Activated CD8-positive, alpha-beta memory T cell treated with anti-CD3 and anti-CD28 coated beads for 24 hours (primary cell): ENCODE results near the gene TXN2.
A peak's percentile ranks its signal among the peaks of the same experiment; 100 is the strongest.
"Not testable (repeated sequence)": the region's sequence is repeated elsewhere in the genome, so short reads cannot be mapped to it uniquely, and the experiment has no call there.

Source experiments
- DNase-seq: peaks from one replicate; pipeline ENCODE4 v3.0.0-alpha.2; 2020

Gene TXN2

DNA sequence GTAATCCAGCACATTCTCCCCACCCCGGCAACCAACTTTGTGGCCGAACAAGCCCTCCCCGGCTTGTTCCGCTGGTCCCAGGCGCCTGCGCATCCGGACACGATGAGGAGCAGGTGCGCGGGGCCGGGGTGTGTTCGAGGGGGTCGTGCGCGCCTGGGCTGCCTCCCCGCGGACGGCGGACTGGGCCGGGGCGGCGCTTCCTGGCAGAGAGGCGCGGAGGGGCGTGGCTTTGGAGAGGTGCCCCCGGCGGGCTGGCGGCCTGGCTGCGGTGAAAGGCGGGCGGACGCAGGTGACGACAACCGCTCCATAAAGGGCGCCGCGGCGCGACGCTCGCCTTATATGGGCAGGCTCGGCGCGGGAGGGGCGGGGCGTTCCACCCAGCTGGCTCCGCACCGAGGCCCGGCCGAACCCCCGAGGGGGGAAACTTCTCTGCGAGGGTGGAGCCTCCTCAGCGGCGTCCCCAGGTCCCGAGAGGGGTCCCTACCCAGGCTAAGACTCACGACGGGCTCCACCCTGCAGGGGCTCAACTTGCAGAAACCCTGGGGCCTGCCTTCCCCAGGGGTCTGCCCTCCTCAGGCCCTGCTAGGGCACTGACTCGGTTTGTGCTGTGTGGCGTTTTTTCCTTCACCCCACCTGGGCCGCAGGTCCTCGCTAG lies 26.4 kb downstream of the TXN2 start:
- DNase-seq, result peak; percentile 97

DNA sequence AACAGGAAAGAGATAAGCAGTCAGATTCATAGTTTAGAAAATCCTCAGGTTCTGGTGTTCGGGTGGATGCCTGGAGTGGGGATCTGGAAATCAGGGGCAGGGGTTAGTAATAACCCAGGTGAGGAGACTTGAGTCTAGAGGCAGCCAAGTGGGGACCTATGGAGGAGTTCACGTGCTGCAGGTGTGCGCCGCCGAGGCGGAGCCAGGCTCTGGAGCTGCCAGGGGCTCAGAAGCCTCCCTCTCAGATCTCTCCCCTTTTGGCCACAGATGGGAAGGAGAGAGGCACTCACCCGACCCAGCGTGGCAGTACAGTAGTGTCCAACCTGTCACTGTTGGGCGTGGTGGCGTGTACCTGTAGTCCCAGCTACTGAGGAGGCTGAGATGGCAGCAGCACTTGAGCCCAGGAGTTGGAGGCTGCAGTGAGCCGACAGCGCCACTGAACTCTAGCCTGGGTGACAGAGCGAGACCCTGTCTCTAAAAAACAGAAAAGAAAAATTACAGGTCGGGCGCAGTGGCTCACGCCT lies 27.5 kb downstream of the TXN2 start:
- DNase-seq, result no peak

DNA sequence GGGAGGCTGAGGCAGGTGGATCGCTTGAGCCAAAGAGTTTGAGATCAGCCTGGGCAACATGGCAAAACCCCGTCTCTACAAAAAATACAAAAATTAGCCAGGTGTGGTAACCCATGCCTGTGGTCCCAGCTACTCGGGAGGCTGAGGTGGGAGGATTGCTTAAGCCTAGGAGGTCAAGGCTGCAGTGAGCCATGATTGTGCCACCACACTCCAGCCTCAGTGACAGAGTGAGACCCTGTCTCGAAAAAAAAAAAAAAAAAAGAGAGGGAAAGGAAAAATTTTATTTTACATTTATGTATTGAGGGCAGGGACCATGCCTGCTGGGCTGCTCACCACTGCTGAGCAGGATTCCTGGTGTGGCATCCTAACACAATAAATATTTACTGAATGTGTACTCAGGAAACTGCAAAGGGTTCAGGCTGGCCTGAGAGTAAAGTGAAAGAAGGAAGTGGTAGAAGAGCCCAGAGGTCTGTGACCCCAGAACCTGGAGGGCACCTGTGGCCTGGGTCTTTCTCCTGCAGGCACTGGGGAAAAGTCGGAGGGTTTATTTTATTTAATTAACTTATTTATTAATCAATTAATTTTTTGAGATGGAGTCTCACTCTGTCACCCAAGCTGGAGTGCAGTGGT lies 28.3 kb downstream of the TXN2 start:
- not testable (repeated sequence) for DNase-seq

DNA sequence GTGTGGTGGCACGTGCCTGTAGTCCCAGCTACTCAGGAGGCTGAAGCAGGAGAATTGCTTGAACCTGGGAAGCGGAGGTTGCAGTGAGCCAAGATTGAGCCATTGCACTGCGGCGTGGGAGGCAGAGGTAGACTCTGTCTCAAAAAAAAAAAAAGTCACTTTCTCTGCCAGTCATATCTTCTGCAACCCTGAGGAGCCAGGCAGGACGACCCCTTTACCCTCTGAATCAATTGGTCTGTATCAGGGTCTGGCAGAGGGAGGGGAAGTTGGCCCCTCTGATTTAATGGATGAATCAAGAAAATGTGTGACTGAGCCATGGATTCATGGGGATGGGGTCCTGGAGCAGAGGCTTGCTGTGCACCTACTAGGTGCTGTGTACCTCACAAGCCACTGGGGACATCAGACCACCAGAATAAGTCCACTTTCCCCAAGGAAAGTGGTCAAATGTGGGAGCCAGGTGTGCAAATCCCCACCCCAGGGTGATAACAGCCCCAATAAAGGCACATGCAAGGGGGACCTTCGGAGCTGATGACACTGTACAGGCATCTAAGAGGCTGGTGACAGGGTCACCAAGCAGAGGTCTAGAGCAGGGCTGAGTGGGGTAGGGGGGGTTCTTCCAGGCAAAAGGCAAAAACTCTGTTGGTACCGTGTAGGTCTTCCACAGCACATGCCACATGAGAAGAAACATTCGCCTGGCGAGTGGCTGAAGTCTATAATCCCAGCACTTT lies 29.0 kb downstream of the TXN2 start:
- no peak for DNase-seq

DNA sequence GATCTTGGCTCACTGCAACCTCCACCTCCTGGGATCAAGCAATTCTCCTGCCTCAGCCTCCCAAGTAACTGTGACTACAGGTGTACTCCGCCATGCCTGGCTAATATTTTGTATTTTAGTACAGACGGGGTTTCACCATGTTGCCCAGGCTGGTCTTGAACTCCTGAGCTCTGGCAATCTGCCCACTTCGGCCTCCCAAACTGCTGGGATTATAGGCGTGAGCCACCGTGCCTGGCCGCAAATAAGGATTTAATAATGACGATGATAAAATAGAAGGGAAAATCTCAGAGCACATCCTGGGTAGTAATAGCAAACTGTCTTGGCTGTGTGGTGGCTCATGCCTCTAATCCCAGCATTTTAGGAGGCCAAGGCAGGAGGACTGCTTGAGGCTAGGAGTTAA lies 30.5 kb downstream of the TXN2 start:
- not testable (repeated sequence) for DNase-seq

DNA sequence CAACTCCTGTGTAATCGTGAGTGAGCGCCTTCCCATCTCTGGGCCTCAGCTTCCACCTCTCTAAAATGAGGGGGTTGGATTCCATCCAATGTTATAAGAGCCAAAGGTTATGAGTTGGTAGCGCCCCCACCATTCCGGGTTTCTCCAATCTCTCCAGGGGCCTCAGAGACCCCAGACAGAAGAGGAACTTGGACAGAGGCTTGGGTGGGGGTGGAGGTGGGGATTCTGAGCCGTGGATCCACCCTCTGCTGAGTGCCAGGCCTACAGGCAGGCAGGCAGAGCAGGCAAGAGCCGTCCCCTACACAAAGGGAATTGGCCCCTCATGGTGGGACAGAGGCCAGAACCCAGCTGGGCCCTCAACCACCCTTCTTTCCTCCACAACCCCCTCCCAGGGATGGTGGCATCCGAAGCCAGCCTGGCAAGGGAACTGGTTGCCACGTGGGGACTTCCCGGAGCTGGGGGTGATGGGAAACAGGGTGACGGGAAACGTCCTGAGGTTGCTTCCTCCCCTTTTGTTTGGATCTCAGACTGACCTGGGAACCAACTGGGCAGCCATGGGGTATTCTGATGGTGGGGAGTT lies 31.8 kb downstream of the TXN2 start:
- no peak for DNase-seq

DNA sequence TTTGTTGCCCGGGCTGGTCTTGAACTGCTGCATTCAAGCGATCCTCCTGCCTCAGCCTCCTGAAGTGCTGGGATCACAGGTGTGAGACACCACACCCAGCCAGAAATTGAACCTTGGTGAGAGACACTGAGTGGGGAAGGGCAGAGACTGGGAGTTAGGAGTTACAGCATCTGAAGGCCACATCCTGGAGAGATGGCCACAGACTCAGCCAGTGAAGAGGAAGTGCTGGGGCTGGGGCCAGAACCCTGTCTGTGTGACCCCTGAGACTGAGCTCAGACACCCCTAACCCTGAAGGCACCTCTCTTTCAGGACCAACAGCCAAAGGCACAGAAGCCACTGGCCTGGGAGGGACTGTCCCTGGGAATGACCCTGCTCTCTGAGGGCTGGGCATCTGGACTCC lies 33.8 kb downstream of the TXN2 start:
- no peak for DNase-seq

DNA sequence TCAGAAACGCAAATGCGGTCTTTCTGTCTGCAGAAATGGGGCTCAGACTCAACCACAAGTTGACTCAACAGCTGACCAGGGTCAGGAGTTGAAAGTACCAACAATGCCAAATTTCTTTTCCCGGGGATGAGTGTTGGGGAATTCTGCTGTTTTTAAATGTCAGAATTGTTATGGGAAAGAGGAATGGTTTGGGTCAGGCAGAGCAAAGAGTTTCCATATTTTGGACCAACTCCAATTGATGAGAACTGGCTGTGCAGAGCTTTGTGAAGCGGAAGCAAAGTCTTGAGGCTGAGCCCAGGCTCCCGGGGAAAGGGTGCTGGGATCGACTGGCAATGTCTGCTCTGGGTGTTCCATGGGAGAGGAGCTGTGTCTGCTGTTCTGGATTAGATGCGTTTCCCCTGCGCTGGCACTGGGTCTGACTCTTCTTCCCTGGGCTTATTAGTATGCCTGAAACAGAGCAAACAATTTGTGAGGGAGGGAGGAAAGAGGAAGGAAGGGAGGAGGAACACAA lies 36.2 kb downstream of the TXN2 start:
- DNase-seq, result no peak

DNA sequence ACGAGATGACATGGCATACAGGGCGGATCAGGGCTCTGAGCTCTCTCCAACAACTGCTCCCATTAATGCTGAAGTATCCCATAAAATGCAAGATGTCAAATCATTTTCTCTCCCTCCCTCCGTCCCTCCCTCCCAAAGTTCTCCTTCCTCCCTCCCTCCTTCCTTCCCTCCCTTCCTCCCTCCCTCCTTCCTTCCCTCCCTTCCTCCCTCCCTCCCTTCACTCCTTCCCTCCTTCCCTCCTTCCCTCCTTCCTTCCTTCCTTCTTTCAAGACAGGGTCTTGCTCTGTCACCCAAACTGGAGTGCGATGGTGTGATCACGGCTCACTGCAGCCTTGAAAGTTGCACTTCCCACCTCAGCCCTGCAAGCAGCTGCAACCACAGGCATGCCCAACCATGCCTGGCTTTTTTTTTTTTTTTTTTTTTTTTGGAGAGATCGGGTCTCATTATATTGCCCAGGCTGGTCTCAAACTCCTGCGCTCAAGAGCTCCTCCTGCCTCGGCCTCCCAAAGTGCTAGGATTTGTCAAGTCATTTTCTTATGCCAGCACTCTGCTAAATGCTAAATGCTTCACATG lies 38.2 kb downstream of the TXN2 start:
- no peak for DNase-seq

DNA sequence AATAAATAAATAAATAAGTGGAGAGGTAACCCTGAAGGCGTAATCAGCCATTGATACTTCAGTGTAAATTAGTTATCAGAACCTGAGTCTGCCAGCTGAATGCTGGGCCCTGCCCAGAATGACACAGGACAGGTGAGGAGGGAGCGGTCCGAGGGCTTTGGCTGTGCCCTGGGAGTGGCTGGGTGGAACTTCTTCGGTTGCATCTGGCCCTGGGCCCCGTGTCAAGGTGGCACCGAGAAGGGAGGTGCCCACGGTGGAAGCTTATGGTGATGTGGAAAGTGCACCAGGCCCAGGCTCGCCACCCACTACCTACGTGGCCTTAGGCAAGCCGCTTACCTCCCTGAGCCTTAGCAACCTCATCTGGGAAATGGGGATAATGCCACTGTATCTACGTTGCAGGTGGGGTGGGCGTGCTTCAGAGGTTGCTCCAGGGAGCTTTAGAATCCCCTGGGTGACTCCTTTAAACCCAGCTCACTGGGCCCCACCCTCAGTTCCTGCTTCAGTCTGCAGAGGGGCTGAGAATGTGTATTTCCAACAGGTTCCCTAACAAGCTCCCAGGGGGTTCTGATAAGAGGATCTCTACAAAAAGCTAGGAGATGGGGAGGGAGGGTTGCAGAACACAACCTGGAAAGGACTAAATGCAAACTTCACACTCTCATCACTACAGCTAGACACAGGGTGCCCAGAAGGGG lies 38.8 kb downstream of the TXN2 start:
- no peak for DNase-seq

DNA sequence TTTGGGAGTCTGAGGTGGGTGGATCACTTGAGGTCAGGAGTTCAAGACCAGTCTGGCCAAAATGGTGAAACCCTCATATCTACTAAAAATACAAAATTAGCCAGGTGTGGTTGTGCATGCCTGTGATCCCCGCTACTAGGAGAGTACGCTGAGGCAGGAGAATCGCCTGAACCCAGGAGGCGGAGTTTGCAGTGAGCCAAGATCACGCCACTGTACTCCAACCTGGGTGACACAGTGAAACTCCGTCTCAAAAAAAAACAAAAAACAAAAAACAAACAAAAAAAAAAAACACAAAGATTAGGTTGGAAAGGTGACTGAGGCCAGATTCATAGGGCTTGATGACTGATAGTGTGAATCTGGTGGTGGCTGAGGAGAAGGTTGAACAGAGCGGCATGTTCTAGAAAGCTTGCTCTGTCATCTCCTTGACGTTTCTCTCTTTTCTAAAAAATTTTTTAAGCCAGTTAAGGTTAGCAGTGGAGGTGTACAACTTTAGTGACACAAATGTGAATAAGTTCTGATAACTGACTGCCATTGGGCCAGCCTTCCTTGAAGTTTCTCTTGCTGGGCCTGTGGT lies 40.9 kb downstream of the TXN2 start:
- no peak for DNase-seq

DNA sequence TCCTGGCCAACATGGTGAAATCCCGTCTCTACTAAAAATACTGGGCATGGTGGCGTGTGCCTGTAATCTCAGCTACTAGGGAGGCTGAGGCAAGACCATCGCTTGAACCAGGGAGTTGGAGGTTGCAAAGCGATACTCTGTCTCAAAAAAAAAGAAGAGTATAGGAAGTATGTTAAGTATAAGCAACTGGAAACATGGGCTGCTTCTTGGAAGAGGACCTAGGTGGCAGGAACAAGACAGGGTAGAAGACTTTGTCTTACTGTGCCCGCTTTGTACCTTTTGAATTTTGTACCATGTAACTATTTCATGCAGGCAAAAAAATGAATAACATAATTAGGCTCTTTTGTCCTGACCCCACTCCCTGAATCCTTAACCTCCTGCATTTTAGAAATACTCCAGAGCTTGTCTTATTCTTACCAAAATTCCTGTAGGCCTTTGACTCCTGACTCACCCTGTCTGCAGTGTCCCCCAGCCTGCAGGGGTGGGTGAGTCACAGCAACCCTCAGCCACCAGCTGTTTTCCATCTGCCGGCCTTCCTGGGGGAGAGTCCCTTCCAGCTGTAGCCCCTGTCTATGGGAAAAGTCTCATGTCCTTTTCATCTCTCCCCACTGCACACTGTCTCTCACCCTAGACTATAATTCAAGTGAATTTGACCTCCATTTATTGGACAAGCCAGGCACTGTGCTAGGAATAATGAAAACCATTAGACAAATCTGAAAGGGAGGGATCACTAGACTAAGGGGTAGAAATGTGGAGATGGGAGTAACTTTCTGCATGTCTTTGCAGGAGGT lies 41.8 kb downstream of the TXN2 start:
- no peak for DNase-seq

DNA sequence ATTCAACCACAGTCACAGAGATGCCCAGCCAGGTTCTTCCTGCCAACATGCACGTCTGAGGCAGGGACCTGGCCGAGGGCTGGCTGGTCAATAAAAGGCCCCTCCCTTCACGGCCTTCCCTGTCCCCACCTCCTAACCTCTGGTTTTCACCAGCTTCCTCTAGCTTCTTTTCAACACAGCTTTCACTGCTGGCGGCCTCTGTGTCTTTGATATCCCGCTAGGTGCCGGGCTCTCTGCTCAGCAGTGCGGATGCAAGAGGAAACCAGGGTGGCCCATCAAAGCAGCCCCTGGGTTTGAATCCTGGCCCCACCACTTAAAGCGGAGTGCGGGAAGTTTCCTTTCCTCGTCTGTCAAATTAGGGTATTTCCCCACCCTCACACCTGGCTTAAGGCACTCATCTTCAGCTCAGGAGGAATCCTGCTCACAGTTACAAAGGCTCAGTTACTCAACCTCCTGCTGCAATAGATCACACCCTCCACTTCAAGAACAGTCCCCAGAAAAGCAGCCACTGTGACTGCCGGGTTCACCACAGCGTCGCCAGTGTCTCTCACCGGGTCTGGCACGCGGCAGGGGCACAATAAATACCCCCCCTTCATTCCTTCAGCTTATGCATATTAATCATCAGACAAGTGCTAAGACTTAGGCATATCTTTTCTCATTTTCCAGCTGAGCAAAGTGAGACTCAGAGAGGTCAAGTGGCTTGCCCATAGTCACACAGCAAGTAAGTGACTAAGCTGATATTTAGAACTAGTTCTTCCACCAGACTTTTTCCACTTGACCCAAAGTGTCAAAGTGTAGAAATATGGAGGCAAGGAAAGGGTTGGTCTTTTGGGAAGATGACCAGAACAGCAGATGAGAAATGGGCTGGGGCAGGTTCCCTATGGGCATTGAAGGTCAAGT lies 45.7 kb downstream of the TXN2 start:
- DNase-seq, result peak; percentile 83

DNA sequence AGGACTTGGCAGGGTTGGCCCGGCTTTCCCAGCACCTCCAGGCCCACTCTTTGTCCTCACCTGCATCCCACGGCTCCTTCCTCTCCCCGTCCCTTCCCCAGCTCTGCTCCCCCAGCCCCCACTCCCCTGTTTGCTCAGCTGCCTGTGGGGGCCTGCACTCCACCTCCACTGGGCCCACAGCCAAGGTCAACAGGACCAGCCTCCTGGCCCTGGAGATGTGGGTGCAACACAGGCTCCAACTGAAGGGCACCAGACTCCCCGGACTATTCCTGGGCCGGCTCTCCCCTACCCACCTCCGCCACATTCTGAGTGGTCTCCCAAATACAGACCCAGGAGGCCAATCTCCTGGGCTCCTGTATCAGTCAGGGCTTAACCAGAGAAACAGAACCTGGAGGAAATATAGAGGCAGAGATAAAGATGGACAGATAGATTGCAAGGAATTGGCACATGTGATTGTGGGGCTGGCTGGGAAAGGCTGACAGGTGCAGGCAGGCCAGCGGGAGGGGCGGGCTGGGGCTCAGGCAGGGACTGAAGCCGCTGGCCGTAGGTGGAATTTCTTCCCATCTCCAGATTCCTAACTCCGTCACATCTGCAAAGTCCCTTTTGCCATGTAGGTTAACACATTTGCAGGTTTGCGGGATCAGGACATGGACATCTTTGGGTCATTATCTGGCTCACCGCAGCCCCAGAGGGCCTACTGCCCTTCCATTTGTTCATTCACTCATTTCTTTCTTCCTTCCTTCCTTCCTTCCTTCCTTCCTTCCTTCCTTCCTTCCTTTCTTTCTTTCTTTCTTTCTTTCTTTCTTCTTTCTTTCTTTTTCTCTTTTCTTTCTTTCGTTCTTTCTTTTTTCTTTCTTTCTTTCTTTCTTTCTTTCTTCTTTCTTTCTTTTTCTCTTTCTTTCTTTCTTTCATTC lies 47.9 kb downstream of the TXN2 start:
- no peak for DNase-seq

DNA sequence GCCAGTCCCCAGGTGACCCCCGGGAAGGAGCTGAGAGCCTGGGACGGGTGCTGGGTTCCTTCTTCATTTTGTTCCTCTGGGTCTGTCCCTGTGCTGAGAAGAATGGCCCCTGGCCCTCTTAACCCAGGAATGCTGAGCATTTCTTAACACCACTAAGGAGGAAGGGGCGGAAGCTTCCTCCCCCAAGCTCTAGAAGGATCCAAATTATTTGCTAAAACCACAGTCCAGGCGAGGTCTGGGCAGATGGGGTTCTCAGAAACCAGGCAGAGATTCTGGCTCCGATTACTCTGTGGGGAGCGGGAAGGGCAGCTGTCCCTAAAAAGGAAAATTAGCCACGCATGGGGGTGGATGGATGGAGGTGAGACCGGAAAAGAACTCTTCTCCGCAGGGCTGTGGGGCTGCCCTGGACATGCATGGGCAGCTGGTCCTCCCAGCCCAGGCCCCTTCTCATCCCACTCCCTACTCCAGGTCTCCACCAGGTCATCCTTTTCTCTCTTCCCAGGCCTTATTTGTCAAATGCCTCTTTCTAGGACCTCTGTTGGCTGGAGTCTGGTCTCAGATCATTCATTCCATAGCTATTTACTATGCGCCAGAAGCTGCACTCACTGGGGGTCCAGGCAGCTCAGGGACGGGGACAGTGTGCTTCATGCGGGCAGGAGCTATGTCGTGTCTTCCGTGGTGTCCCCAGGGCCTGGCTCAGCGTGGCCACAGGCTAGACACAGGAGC lies 48.7 kb downstream of the TXN2 start:
- no peak for DNase-seq

DNA sequence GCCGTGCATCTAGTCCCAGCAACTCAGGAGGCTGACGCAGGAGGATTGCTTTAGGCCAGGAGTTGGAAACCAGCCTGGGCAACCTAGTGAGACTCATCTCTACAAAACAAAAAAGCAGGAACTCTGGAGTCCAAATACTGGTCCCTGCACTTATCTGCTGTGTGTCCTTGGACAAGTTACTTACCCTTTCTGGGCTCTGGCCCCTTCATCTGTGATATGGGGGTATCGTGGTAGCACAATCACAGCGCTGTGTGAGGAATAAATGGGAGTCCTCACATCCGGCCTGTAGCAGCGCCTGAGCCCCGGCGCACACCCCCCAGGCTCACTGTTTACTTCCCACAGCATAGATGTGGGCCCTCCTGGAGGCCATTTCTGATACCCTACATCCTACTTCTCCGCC lies 49.5 kb downstream of the TXN2 start:
- no peak for DNase-seq

DNA sequence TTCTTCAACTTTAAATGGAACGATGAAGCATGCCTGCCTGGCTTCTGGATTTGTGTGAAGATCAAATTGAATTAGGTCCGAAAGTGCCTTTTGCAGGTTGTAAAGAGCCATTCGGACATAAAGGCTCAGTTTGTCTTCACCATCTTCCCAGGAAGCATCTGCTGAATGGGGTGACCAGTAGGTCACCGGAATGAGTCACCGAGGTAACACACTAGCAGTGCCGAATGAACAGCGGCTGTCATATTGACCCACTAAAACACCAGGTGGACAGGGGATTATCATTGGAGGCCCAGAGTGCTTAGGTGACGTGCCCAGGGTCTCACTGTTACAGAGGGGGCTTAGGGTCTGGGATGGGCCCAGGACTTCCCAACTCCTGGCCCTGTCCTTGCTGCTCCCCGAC lies 50.6 kb downstream of the TXN2 start:
- no peak for DNase-seq

DNA sequence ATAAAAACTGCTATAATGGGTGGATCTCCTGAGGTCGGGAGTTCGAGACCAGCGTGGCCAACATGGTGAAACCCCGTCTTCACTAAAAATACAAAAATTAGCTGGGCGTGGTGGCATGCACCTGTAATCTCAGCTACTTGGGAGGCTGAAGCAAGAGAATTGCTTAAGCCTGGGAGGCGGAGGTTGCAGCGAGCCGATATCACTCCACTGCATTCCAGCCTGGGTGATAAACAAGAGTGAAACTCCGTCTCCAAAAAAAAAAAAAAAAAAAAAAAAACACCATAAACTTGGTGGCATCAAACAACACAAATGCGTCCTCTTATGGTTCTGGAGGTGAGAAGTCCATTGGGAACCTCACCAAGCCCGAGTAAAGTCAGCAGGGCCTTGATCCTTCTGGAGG lies 53.5 kb downstream of the TXN2 start:
- not testable (repeated sequence) for DNase-seq
